ACC112 (cell line): ENCODE data around the gene DHRS9.
A peak's percentile ranks its signal among the peaks of the same experiment; 100 is the strongest.
"Not testable (repeated sequence)": the region's sequence is repeated elsewhere in the genome, so short reads cannot be mapped to it uniquely, and the experiment has no call there.

Experiments used
- H2AFZ ChIP-seq: fragments of 200-600 bp; sonication (generic); one replicate; pipeline ENCODE4 v1.6.0; 2017; ENCODE audit warnings: antibody characterized with exemption, low read length; ENCODE audit not compliant: unreplicated experiment
- H3K27ac ChIP-seq: fragments of 200-600 bp; sonication (generic); 2 replicates; pipeline ENCODE4 v1.5.1; 2014; ENCODE audit warnings: low read depth, mild to moderate bottlenecking, antibody characterized with exemption, low read length, moderate library complexity
- H3K27me3 ChIP-seq: fragments of 200-600 bp; sonication (generic); 2 replicates; pipeline ENCODE4 v1.6.1; 2014; ENCODE audit warnings: mild to moderate bottlenecking, antibody characterized with exemption, low read length, moderate library complexity, mixed read lengths; ENCODE audit not compliant: insufficient read depth
- H3K36me3 ChIP-seq: fragments of 200-600 bp; sonication (generic); 2 replicates; pipeline ENCODE4 v1.6.1; 2016; ENCODE audit warnings: mild to moderate bottlenecking, antibody characterized with exemption, low read length, moderate library complexity, mixed read lengths; ENCODE audit not compliant: insufficient read depth
- H3K4me1 ChIP-seq: fragments of 200-600 bp; sonication (generic); one replicate; pipeline ENCODE4 v1.6.1; 2016; ENCODE audit warnings: low read length, mixed read lengths; ENCODE audit not compliant: insufficient read depth, unreplicated experiment, control insufficient read depth
- H3K4me3 ChIP-seq: fragments of 200-600 bp; sonication (generic); 2 replicates; pipeline ENCODE4 v1.5.1; 2014; ENCODE audit warnings: mild to moderate bottlenecking, low read depth, low read length
- H3K79me2 ChIP-seq: fragments of 200-600 bp; sonication (generic); one replicate; pipeline ENCODE4 v1.6.0; 2016; ENCODE audit warnings: low read length; ENCODE audit not compliant: control insufficient read depth, unreplicated experiment, insufficient read depth

DHRS9 gene

DNA sequence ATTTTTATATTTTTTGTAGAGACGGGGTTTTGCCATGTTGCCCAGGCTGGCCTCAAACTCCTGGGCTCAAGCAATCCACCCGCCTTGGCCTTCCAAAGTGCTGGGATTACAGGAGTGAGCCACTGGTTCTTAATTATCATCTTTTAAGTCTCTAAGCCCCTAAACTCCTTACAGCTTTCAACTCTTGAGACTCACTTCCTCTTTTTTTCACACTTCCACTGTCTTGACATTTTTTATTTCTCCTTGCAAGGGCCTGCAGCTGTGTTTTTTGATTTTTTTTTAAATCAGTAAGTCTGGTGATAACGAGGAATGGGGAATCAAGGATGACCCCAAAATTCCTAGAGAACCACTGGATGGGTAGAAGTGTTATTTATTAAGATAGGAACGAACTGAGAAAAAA is 29.7 kb upstream of the DHRS9 start:
- Histone ChIP-seq H3K4me1 (peaks cover 22% of the 10 kb centered on the region), H3K4me3 (no peak overlapping the region), H3K79me2 (no peaks in the 10 kb centered on the region), H2AFZ (no peak overlapping the region), H3K36me3 (no peaks in the 10 kb centered on the region), H3K27me3 (no peaks in the 10 kb centered on the region), H3K27ac (no peak overlapping the region)

- no peaks in the 10 kb centered on the region for H3K79me2 ChIP-seq
- no peak overlapping the region for H3K4me3 ChIP-seq
- H3K27ac ChIP-seq, result no peak overlapping the region
- H3K4me1 ChIP-seq, result peaks cover 26% of the 10 kb centered on the region
- H3K36me3 ChIP-seq, result no peaks in the 10 kb centered on the region
- H3K27me3 ChIP-seq, result no peaks in the 10 kb centered on the region
- H2AFZ ChIP-seq, result no peak overlapping the region
Measured at GRCh38 chr2:169041594-169041993, 27.8 kb upstream of the DHRS9 start.

GRCh38 chr2:169042856-169043255 is 26.5 kb upstream of the DHRS9 start:
- H3K36me3 ChIP-seq, result no peaks in the 10 kb centered on the region
- H2AFZ ChIP-seq, result no peak overlapping the region
- no peak overlapping the region for H3K4me3 ChIP-seq
- no peaks in the 10 kb centered on the region for H3K27me3 ChIP-seq
- H3K79me2 ChIP-seq, result no peaks in the 10 kb centered on the region
- H3K4me1 ChIP-seq, result peaks cover 18% of the 10 kb centered on the region
- H3K27ac ChIP-seq, result no peak overlapping the region

GRCh38 chr2:169046440-169047151 is 22.8 kb upstream of the DHRS9 start:
- Histone ChIP-seq H3K27me3 (no peaks in the 10 kb centered on the region), H3K4me3 (no peak overlapping the region), H3K27ac (no peak overlapping the region), H3K79me2 (no peaks in the 10 kb centered on the region), H3K36me3 (no peaks in the 10 kb centered on the region), H3K4me1 (peaks cover 33% of the 10 kb centered on the region), H2AFZ (no peak overlapping the region)

GRCh38 chr2:169047256-169048250 is 21.8 kb upstream of the DHRS9 start:
- Histone ChIP-seq H2AFZ (peak overlapping the region; percentile 57), H3K79me2 (no peaks in the 10 kb centered on the region), H3K4me3 (no peak overlapping the region), H3K36me3 (no peaks in the 10 kb centered on the region), H3K4me1 (peaks cover 33% of the 10 kb centered on the region), H3K27me3 (no peaks in the 10 kb centered on the region), H3K27ac (no peak overlapping the region)

DNA sequence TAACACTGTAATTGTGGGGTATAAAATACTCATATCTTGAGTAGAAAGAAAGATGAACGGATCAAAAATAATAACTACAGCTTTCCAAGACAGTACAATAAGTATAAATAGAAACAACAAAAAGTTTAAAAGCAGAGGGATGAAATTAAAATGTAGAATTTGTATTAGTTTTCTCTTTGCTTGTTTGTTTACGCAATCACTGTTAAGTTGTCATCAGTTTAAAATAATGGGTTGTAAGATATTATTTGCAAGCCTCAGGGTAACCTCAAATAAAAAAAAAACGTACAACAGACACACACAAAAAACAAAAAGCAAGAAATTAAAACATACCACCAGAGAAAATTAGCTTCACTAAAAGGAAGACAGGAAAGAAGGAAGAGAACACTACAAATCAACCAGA is 20.2 kb upstream of the DHRS9 start:
- Histone ChIP-seq H3K79me2 (no peaks in the 10 kb centered on the region), H3K36me3 (no peaks in the 10 kb centered on the region), H3K27ac (peak overlapping the region; percentile 86; the same call in 1 of the 2 replicates), H3K4me3 (no peak overlapping the region), H2AFZ (peak overlapping the region; percentile 27), H3K27me3 (no peaks in the 10 kb centered on the region), H3K4me1 (peaks cover 33% of the 10 kb centered on the region)

GRCh38 chr2:169050476-169051240 is 18.7 kb upstream of the DHRS9 start:
- Histone ChIP-seq H3K36me3 (no peaks in the 10 kb centered on the region), H3K79me2 (no peaks in the 10 kb centered on the region), H3K27ac (peak overlapping the region; percentile 86), H3K4me3 (peak overlapping the region; percentile 55), H2AFZ (peak overlapping the region; percentile 83), H3K4me1 (peaks cover 33% of the 10 kb centered on the region), H3K27me3 (no peaks in the 10 kb centered on the region)

DNA sequence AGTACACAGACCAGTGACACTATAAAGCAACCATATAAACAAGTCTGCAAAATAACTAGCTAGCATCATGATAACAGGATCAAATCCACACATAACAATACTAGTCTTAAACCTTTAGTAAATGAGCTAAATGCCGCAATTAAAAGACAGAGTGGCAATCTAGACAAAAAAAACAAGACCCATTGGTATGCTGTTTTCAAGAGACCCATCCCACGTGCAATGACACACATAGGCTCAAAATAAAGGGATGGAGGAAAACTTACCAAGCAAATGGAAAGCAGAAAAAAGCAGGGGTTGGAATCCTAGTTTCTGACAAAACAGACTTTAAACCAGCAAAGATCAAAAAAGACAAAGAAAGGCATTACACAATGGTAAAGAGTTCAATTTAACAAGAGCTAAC is 14.8 kb upstream of the DHRS9 start:
- H3K4me1 ChIP-seq, result peaks cover 19% of the 10 kb centered on the region
- H2AFZ ChIP-seq, H3K79me2 ChIP-seq, H3K27me3 ChIP-seq, H3K36me3 ChIP-seq, H3K27ac ChIP-seq, H3K4me3 ChIP-seq: not testable (repeated sequence)

DNA sequence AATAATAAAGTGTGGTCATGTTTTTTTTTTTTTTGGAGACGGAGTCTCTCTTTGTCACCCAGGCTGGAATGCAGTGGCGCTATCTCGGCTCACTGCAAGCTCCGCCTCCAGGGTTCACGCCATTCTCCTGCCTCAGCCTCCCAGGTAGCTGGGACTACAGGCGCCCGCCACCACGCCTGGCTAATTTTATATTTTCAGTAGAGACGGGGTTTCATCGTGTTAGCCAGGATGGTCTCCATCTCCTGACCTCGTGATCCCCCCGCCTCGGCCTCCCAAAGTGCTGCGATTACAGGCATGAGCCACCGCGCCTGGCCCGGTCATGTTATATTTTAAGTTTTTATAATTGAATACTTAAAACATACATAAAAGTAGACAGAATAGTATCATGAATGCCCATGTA is 5.2 kb upstream of the DHRS9 start:
- not testable (repeated sequence) for H3K36me3 ChIP-seq, H3K4me3 ChIP-seq, H3K27ac ChIP-seq, H3K27me3 ChIP-seq, H3K79me2 ChIP-seq, H2AFZ ChIP-seq
- peaks cover 13% of the 10 kb centered on the region for H3K4me1 ChIP-seq

DNA sequence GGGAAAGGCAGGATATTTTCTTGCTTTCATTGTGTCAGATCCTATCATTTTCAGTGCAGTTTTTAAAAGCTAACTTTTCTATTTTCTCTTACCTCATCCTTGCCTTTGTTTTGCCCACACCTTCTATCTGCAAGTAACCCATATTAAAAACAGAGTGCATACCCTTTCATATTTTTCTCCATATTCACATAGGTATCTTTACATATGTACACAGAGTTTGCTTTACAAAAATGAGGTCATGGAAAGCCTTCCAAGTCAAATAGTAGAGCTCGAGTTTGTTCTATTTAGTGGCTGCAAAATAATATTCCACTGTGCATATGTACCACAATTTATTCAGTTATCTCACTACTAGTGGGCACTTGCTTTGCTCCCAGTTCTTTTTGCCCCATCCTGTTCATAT is 3.9 kb upstream of the DHRS9 start:
- Histone ChIP-seq H3K4me3 (no peak overlapping the region), H2AFZ (no peak overlapping the region), H3K27ac (no peak overlapping the region), H3K27me3 (no peaks in the 10 kb centered on the region), H3K36me3 (no peaks in the 10 kb centered on the region), H3K79me2 (peaks cover 8% of the 10 kb centered on the region), H3K4me1 (peaks cover 22% of the 10 kb centered on the region)
